ENCODE measurements around the gene LUZP4.
"Not testable (repeated sequence)": the region's sequence is repeated elsewhere in the genome, so short reads cannot be mapped to it uniquely, and the experiment has no call there.

Gene LUZP4

DNA sequence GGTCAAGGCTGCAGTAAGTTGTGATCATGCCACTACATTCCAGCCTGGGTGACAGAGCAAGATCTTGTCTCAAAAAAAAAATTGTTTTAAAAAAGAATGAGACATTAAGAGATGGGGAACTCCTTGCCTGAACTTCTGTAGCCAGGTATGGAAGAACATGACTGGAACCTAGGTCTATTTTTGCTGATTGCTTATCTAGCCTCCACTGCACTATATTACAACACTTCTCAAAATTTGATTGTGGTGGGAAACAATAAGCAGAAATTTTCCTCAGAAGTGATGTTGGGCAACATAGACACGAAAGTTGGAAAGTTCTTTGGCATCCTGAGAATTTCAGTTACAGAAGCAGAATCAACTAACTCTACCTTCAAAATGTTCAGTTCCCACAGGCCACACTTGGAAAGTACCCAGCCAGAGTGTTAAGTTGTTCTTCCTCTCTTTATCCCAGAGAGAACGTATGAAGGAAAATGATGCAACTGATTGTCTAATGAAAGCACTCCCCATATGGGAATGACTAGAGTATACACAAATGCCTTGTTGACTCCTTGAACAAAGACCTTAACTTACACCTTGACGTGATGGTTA is 50.0 kb downstream of the LUZP4 start:
- no peak for DNase-seq

DNA sequence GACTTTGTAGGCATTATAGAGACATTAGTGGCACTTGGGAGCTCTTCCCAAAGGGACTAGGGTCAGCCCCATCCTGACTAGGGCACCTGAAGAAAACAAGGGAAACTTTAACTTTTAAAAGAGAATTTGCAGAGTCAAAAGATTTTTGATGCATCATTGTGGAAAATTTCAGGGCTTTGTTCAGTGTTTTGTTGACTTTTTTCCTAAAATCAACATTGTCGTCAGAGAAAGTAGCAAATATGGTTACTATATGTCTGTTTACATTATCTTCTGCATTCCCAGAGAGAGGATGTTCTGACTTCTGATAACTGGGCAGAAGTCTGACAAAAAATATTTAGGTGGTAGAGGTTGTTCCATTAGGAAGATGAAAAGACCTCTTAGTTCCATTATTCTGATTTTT is 51.9 kb downstream of the LUZP4 start:
- no peak for DNase-seq

DNA sequence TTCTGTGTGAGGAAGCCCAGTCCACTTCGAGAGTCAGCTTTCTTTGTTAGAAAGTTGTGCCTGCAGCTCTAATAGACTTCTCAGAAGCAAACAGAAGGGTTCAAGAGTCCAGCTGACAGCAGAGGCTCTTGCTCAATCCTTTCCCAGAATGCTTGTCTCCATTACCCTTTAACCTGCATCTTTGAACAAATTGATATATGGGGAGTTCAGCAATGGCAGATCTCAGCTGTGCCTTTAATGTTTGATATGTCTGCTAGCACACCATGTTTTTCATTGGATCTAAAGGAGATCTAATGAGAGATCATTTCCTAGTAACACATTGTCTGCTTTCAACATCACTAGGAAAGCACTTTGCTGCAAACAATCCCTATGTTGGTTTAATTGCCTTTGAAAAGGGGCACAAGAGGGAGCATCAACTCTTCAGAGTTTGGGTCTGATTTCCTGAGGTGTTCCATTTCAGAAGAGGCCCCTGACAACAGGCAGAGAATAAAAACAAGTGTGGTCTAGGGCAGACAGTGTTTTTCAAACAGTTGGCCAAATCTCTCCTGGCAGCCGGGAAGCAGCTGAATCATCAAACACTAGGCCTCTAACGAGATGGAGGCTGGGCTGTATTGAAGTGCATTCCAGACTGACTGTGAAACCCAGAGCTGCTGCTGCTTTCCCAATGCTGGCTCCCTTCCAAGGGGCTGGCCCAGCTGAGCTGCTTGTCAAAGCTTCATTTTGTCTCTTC is 55.5 kb downstream of the LUZP4 start:
- no peak for DNase-seq

DNA sequence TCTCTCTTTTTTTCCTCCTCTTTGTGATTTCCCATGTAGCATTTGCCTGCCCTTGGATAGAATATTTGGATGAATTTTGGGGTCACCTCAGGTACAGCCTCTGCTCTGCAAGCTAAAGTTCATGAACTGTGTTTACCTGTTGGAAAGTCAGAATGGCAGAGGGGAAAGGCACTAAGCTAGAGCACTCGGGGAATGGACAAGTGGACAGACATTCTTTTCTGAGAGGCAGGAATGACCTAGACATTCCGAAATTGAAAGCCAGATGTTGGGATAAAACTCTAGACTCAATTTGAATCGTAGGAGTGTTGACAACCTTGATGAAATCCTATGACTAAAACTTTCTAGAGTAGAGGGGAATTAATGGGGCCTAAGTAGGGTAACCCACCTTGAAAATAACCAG is 56.1 kb downstream of the LUZP4 start:
- no peak for DNase-seq

GRCh38 chrX:115346738-115347137 is 57.2 kb downstream of the LUZP4 start:
- not testable (repeated sequence) for DNase-seq

DNA sequence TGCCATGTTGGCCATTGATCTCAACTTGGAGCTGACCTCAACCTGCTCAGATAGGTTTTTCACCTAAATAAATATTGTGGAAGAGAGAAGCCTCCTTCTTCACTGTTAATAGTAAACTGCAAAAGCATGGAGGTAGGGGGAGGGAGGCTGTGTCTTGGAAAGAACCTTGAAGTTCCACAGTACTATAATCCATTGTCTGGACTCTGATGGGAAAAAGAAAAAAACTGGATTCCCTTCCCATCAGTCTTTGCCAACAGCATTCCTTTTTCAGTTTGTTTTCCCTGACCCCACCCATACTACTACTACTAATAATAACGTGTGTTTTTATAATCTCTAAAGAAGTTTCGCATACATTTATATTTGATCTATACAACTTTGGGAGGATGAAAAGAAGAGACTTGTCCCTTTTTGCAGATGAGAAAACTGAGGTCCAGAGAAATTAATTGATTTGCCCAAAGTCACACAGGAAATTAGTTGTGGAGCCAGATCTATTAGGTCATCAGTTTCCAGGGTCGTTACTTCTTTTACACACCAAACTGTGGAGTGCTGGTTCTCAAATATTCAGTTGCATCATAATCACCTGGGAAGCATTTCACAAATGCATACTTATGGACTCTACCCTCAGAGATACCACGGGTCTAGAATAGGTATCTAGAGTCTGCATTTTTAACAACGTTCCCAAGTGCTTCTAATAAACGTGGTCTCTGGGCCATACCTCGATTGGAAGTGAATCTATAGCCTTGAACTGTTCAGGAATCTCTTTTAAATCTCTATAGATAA is 59.1 kb downstream of the LUZP4 start:
- no peak for DNase-seq

DNA sequence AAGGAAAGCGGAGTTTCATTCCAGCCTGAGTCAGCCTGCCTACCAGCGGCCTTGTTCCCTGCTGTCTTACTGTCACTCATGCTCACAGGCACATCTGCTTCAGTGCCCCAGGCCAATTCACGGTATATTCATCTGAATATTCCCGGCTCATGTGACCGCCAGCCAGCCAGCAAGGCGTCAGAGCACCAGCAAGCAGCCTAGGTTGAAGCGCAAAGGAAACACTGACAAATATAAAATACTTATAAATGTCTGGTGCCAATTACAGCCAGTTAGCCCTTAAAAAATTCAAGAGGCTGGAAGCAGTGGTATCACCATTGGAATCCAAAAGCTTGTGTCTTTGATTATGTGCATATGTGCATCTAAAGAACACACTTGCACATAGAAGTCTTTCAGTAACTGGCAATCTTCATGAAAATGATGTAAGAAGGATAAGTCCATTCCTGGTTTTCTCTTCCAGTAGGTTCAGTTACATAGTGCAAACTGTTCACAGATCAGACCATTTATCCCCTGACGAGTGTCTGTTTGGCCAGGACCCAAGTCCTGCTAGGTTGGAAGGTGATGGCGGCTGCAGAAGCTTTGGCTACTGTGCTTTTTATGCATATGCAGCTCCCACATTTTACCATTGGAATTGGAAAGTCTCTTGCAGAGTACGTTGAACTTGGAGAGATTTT is 61.3 kb downstream of the LUZP4 start:
- DNase-seq = no peak

GRCh38 chrX:115356369-115356768 is 66.9 kb downstream of the LUZP4 start:
- no peak for DNase-seq
